Measurements from ENCODE around the gene NDUFV3. TPM values are rescaled to one million over a fixed set of nuclear protein-coding genes. Genes with fewer than 3 reads are reported as not detected.

NDUFV3 gene
- total and polyA plus RNA-seq, 2 of the 8 experiments (the other 6 are each of a cell fraction or from before 2014, with no cell fraction given) = 17.0 to 44.4 TPM

DNA sequence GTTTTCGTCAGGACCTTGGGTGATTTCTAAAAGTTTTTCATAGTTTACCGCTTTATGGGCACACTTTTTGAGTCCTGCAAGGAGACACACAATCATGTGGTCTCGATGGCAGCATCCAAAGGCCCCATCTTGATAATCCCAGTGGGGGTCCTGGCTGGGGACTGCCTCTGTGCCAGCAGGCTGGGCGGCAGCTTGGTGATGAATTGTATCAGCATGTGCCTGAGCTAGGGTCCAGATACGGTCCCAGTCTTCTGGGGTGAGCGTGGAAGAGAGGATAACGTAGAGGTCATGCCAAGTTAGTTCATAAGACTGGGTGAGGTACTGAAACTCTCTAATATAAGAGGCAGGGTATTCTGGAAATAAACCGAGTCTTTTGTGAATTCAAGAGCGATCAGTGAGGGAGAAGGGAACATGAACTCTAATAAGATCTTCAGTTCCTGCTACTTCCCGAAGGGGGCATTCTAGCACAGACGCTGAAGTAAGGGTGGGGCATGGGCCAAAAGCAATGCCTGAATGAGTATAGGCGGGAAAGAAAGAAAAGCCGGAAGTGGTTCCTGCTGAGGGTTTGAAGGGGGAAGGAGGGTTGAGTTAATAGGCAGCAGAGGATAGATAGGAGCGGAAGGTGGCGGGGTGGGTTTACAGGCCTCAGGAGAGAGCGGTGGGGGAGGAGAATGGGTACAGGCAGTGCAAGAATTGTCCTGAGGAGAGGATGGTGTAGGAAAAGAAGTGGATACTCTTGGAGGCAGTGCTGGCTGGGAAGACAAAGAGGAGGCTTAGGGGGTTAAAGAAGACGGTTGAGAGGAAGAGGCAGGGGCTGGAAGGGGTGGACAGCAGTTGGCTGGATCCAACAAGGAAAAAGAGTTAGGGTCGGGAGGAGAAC lies 30.7 kb downstream of the NDUFV3 start (continued):
- TF ChIP-seq TAF1 (IDR thresholded peaks at IDR 0.05; ENCODE audit: low read depth, low read length) (peak; percentile 76; the same call in 1 of the 2 replicates), KDM1A (IDR thresholded peaks at IDR 0.05; ENCODE audit: borderline replicate concordance, low read length) (no peak), CHD2 (IDR thresholded peaks at IDR 0.05; ENCODE audit: low read length) (no peak), YY1 (IDR thresholded peaks at IDR 0.05; ENCODE audit: low read depth, low read length) (peak; percentile 39; the same call in 1 of the 2 replicates)

All from H1 (cell line).